ENCODE measurements around the gene TMC6. TPM values are rescaled to one million over a fixed set of nuclear protein-coding genes. Genes with fewer than 3 reads are reported as not detected.
A peak's percentile ranks its signal among the peaks of the same experiment; 100 is the strongest.
"Not testable (repeated sequence)": the region's sequence is repeated elsewhere in the genome, so short reads cannot be mapped to it uniquely, and the experiment has no call there.

TMC6 gene
- total RNA-seq, 4 donors from 2014 or later: 14.4 to 21.4 (median 18.5) TPM

DNA sequence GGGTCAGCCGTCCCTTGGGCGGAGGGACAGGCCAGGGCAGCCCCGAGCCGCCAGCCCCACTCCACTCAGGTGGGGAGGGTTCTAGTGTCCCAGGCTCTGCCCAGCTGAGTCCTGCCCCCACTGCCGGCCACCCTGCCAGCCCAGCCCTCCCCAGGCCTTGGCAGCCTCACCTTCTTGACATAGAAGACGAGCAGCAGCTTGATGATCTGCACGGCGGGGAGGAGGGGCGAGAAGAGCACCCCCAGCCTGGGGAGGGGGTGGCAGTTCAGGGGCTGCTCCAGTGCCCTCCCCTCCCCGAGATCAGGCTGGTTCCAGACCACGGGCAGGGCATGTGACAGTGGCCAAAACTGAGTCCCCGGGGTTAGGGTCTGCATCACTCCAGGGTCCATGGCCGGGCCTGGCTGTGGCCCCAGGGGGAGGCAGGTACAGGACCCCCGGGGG, 9.7 kb downstream of the TMC6 start:
- Histone ChIP-seq H3K9me3 (no peaks in the 10 kb centered on the region), H3K36me3 (peaks cover 0 to 69% (median 39%) of the 10 kb centered on the region in 4 donors), H3K4me3 (no peak overlapping the region), H3K27me3 (no peaks in the 10 kb centered on the region), H3K27ac (replicated peaks in 1 of 4) (no peak overlapping the region), H3K4me1 (peaks cover 13 to 25% (median 15%) of the 10 kb centered on the region in 4 donors)
- intact Hi-C loops (cut with DNase I): no loop called here
- no CpG with 5 or more reads among the region's 14 CpGs for WGBS
- DNase-seq (ENCODE audit: extremely low spot score): no peak
- TF ChIP-seq, protein P1, sequence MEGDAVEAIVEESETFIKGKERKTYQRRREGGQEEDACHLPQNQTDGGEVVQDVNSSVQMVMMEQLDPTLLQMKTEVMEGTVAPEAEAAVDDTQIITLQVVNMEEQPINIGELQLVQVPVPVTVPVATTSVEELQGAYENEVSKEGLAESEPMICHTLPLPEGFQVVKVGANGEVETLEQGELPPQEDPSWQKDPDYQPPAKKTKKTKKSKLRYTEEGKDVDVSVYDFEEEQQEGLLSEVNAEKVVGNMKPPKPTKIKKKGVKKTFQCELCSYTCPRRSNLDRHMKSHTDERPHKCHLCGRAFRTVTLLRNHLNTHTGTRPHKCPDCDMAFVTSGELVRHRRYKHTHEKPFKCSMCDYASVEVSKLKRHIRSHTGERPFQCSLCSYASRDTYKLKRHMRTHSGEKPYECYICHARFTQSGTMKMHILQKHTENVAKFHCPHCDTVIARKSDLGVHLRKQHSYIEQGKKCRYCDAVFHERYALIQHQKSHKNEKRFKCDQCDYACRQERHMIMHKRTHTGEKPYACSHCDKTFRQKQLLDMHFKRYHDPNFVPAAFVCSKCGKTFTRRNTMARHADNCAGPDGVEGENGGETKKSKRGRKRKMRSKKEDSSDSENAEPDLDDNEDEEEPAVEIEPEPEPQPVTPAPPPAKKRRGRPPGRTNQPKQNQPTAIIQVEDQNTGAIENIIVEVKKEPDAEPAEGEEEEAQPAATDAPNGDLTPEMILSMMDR (IDR thresholded peaks at IDR 0.05): no peak
- TF ChIP-seq EP300 (IDR thresholded peaks at IDR 0.05): no peak
- TF ChIP-seq POLR2A (IDR thresholded peaks at IDR 0.05; ENCODE audit: low read depth): no peak
- no peak for TF ChIP-seq POLR2AphosphoS5 (IDR thresholded peaks at IDR 0.05)

DNA sequence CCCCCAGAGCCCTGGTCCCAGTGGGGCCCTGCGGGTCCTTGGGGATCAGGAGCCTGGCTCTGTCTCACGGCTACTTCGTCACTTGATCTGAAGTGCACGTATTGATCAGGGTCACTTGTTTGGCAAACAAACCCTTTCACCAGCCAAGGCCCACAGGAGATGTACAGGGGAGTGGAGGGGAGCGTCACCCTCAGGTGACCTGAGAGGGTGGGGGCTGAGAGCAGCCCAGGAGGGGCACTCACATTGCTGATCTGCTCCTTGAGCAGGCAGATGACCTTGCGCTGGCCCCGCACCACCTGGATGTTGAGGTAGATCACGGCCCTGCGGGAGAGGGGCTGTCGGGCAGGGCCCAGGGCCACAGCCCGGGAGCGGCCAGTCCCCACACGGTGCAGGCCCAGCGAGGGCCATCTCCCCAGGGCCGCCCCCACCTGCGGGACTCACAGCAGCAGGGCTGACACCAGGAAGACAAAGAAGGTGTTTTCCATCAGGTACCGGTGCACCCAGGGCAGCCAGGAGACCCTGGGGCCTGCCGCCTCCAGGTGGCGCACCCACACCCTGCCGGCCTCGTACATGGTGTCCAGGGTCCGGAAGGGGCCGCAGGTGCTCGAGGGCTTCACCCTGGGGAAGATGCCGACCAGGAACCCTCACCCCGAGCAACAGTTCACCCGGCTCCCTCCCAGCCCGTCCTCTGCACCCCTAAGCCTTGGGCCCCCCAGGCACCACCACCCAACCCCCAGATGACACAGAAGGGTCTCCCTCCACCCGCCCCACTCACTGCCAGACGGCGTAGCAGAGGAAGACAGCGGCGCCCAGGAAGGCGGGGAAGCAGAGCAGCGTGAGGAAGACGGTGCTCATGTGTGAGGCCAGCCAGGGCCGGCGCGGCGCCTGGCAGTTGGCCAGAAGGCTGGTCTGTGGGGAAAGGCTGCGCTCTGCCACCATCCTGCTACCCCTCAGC, 11.3 kb downstream of the TMC6 start:
- H3K4me1 ChIP-seq: peaks cover 23 to 40% (median 26%) of the 10 kb centered on the region in 4 donors
- intact Hi-C loops (cut with DNase I): no loop called here

DNA sequence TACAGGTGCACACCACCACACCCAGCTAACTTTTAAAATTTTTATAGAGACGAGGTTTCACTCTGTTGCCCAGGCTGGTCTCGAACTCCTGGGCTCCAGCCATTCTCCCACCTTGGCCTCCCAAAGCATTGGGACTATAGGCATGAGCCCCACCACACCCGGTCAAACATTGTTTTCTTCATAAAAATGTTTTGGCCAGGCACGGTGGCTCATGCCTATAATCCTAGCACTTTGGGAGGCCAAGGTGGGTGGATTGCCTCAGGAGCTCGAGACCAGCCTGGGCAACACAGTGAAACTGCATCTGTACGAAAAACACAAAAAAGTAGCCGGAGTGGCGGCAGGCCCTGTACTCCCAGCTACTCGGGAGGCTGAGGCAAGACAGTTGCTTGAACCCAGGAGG, 12.1 kb downstream of the TMC6 start:
- Histone ChIP-seq H3K36me3 (peaks cover 0 to 60% (median 25%) of the 10 kb centered on the region in 4 donors), H3K4me3 (no peak overlapping the region), H3K4me1 (peaks cover 26 to 45% (median 29%) of the 10 kb centered on the region in 4 donors), H3K9me3 (no peaks in the 10 kb centered on the region), H3K27me3 (no peaks in the 10 kb centered on the region), H3K27ac (replicated peaks in 1 of 4) (no peak overlapping the region)
- 98% methylated on average over 9 of the region's 9 CpGs for WGBS
- TF ChIP-seq POLR2A (IDR thresholded peaks at IDR 0.05; ENCODE audit: low read depth) (no peak), POLR2AphosphoS5 (IDR thresholded peaks at IDR 0.05) (no peak), EP300 (IDR thresholded peaks at IDR 0.05) (no peak)
- TF ChIP-seq, protein P1 (IDR thresholded peaks at IDR 0.05): no peak
- intact Hi-C loops (cut with DNase I): no loop called here
- no peak for DNase-seq (ENCODE audit: extremely low spot score)

More for the DNA sequence above, 11.3 kb downstream of the TMC6 start:
- Histone ChIP-seq H3K4me3 (no peak overlapping the region), H3K27ac (replicated peaks in 1 of 4) (no peak overlapping the region), H3K9me3 (no peaks in the 10 kb centered on the region), H3K27me3 (no peaks in the 10 kb centered on the region), H3K36me3 (peaks cover 0 to 60% (median 29%) of the 10 kb centered on the region in 4 donors)
- DNase-seq (ENCODE audit: extremely low spot score): no peak
- no peak for TF ChIP-seq EP300 (IDR thresholded peaks at IDR 0.05)
- TF ChIP-seq, protein P1 (IDR thresholded peaks at IDR 0.05): peak; percentile 21 to 39 (median 24)
- WGBS: 61% methylated on average over 22 of the region's 41 CpGs

DNA sequence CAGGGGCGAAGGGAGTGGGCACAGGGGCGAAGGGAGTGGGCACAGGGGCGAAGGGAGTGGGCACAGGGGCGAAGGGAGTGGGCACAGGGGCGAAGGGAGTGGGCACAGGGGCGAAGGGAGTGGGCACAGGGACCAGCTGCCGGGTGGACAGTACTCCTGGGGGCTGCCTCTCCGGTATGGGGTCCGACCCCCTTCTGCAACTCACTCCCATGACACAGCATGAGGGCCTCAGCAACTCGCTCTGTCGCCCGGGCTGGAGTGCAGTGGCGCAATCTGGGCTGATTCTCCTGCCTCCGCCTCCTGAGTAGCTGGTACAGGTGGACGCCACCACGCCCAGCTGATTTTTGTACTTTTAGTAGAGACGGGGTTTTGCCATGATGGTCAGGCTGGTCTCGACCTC, 12.8 kb downstream of the TMC6 start:
- H3K9me3 ChIP-seq; H3K27me3 ChIP-seq; DNase-seq (ENCODE audit: extremely low spot score); H3K27ac ChIP-seq (replicated peaks in 1 of 4); intact Hi-C loops (cut with DNase I); H3K4me3 ChIP-seq: not testable (repeated sequence)
- 83% methylated on average over 10 of the region's 18 CpGs for WGBS
- Histone ChIP-seq H3K4me1 (peaks cover 26 to 45% (median 29%) of the 10 kb centered on the region in 4 donors), H3K36me3 (peaks cover 0 to 60% (median 22%) of the 10 kb centered on the region in 4 donors)

Measured in esophagus muscularis mucosa (tissue), 4 donors.